ENCODE results near the gene MECR.
A peak's percentile ranks its signal among the peaks of the same experiment; 100 is the strongest.

Gene MECR

GRCh38 chr1:29202584-29203340, 28.0 kb downstream of the MECR start:
- peak; percentile 77 to 83 for DNase-seq (ENCODE audit: low read depth in 1 of 2, low spot score in 1 of 2)

GRCh38 chr1:29202053-29202452, 28.7 kb downstream of the MECR start:
- DNase-seq (ENCODE audit: low read depth in 1 of 2, low spot score in 1 of 2): no peak

- no peak for DNase-seq (ENCODE audit: low read depth in 1 of 2, low spot score in 1 of 2)
Observed at GRCh38 chr1:29201595-29202051, 29.1 kb downstream of the MECR start.

- no peak for DNase-seq (ENCODE audit: low read depth in 1 of 2, low spot score in 1 of 2)
Observed at GRCh38 chr1:29200906-29201594, 29.7 kb downstream of the MECR start.

GRCh38 chr1:29197993-29198392, 32.7 kb downstream of the MECR start:
- no peak for DNase-seq (ENCODE audit: low read depth in 1 of 2, low spot score in 1 of 2)

- DNase-seq (ENCODE audit: low read depth in 1 of 2, low spot score in 1 of 2): no peak
Observed at GRCh38 chr1:29197590-29197924, 33.2 kb downstream of the MECR start.

- no peak for DNase-seq (ENCODE audit: low read depth in 1 of 2, low spot score in 1 of 2)
Observed at GRCh38 chr1:29196863-29197589, 33.7 kb downstream of the MECR start.

GRCh38 chr1:29195881-29196291, 34.8 kb downstream of the MECR start:
- no peak for DNase-seq (ENCODE audit: low read depth in 1 of 2, low spot score in 1 of 2)

GRCh38 chr1:29193879-29194455, 36.8 kb downstream of the MECR start:
- DNase-seq (ENCODE audit: low read depth in 1 of 2, low spot score in 1 of 2): no peak

- no peak for DNase-seq (ENCODE audit: low read depth in 1 of 2, low spot score in 1 of 2)
Observed at GRCh38 chr1:29190718-29191117, 40.0 kb downstream of the MECR start.

GRCh38 chr1:29186707-29187106, 44.0 kb downstream of the MECR start:
- no peak for DNase-seq (ENCODE audit: low read depth in 1 of 2, low spot score in 1 of 2)

- DNase-seq (ENCODE audit: low read depth in 1 of 2, low spot score in 1 of 2): no peak
Observed at GRCh38 chr1:29186252-29186651, 44.5 kb downstream of the MECR start.

- no peak for DNase-seq (ENCODE audit: low read depth in 1 of 2, low spot score in 1 of 2)
Observed at GRCh38 chr1:29183287-29183686, 47.4 kb downstream of the MECR start.

- peak; percentile 98 for DNase-seq (ENCODE audit: low read depth in 1 of 2, low spot score in 1 of 2)
Observed at GRCh38 chr1:29181413-29182225, 49.1 kb downstream of the MECR start, which contains the start of gene SRSF4. SRSF4 (minus strand) TSS chr1:29181900; CDS start chr1:29181752, 148 bp downstream.

GRCh38 chr1:29180497-29181412, 50.0 kb downstream of the MECR start:
- no peak for DNase-seq (ENCODE audit: low read depth in 1 of 2, low spot score in 1 of 2)

- DNase-seq (ENCODE audit: low read depth in 1 of 2, low spot score in 1 of 2): no peak
Observed at GRCh38 chr1:29179641-29180184, 51.0 kb downstream of the MECR start.

GRCh38 chr1:29177022-29177705, 53.6 kb downstream of the MECR start:
- DNase-seq (ENCODE audit: low read depth in 1 of 2, low spot score in 1 of 2): no peak

GRCh38 chr1:29176576-29176975, 54.2 kb downstream of the MECR start:
- DNase-seq (ENCODE audit: low read depth in 1 of 2, low spot score in 1 of 2): no peak

GRCh38 chr1:29172415-29172939, 58.3 kb downstream of the MECR start:
- DNase-seq (ENCODE audit: low read depth in 1 of 2, low spot score in 1 of 2): no peak
